KBM-7 (cell line): ENCODE measurements around the gene SLIT1.

Experiments
- DNase-seq: peaks from one replicate; pipeline ENCODE4 v3.0.0-alpha.2; 2015
- in situ Hi-C: fragments of 300-500 bp; cut with MboI; formaldehyde crosslinking; loops from 2 replicates; pipeline ENCODE4 v1.14.3; 2020; ENCODE audit warnings: low sequenced_read_pairs, low pct_unique_long_range_greater_than_20kb, mixed read lengths

Gene SLIT1

GRCh38 chr10:97059872-97060205, 125.9 kb downstream of the SLIT1 start:
- no peak for DNase-seq
- in situ Hi-C loops = no loop called here

GRCh38 chr10:97059006-97059871, 126.5 kb downstream of the SLIT1 start:
- DNase-seq = no peak
- in situ Hi-C loops = no loop called here

- in situ Hi-C loops = no loop called here
- no peak for DNase-seq
Measured at GRCh38 chr10:97058521-97058920, 127.2 kb downstream of the SLIT1 start.

GRCh38 chr10:97057491-97058235, 128.1 kb downstream of the SLIT1 start:
- no peak for DNase-seq

GRCh38 chr10:97056003-97056630, 129.6 kb downstream of the SLIT1 start:
- DNase-seq = no peak
- in situ Hi-C loops = no loop called here

More at GRCh38 chr10:97057491-97058235, 128.1 kb downstream of the SLIT1 start:
- in situ Hi-C loops = no loop called here

GRCh38 chr10:97053276-97053675, 132.5 kb downstream of the SLIT1 start:
- in situ Hi-C loops = no loop called here
- no peak for DNase-seq

- in situ Hi-C loops = no loop called here
Measured at GRCh38 chr10:97050956-97051496, 134.7 kb downstream of the SLIT1 start.

GRCh38 chr10:97050205-97050745, 135.5 kb downstream of the SLIT1 start:
- in situ Hi-C loops = no loop called here
- no peak for DNase-seq

More at GRCh38 chr10:97050956-97051496, 134.7 kb downstream of the SLIT1 start:
- DNase-seq = no peak

- in situ Hi-C loops = no loop called here
- no peak for DNase-seq
Measured at GRCh38 chr10:97049670-97050069, 136.1 kb downstream of the SLIT1 start.

- in situ Hi-C loops = no loop called here
- no peak for DNase-seq
Measured at GRCh38 chr10:97048649-97049427, 136.9 kb downstream of the SLIT1 start.

GRCh38 chr10:97047788-97048187, 138.0 kb downstream of the SLIT1 start:
- in situ Hi-C loops = no loop called here
- no peak for DNase-seq

- DNase-seq = no peak
- in situ Hi-C loops = no loop called here
Measured at GRCh38 chr10:97047083-97047736, 138.5 kb downstream of the SLIT1 start.

GRCh38 chr10:97046456-97047082, 139.2 kb downstream of the SLIT1 start:
- in situ Hi-C loops = no loop called here
- no peak for DNase-seq

GRCh38 chr10:97043563-97043855, 142.2 kb downstream of the SLIT1 start:
- in situ Hi-C loops = no loop called here
- DNase-seq = no peak

GRCh38 chr10:97042716-97043562, 142.8 kb downstream of the SLIT1 start:
- no peak for DNase-seq
- in situ Hi-C loops = no loop called here

GRCh38 chr10:97042081-97042480, 143.7 kb downstream of the SLIT1 start:
- no peak for DNase-seq
- in situ Hi-C loops = no loop called here

- in situ Hi-C loops = no loop called here
Measured at GRCh38 chr10:97040706-97041105, 145.1 kb downstream of the SLIT1 start.

More at GRCh38 chr10:97040706-97041105, 145.1 kb downstream of the SLIT1 start:
- no peak for DNase-seq
